Spleen (tissue), 11 donors: ENCODE results near the gene SLC38A5. TPM values are rescaled to one million over a fixed set of nuclear protein-coding genes. Genes with fewer than 3 reads are reported as not detected.

Source experiments
- DNase-seq: peaks from one replicate; pipeline ENCODE4 v3.0.0-alpha.2; 2020
- H3K27ac ChIP-seq, 8 donors: fragments of 200-600 bp; sonication (generic) in 7 of 8; 1 replicate in 4 of 8; 2 replicates in 4 of 8; pipeline versions ENCODE4 v1.5.0 to v1.8.0; 2016 to 2021; ENCODE audit warnings: inconsistent platforms in 4 of 8, mild to moderate bottlenecking in 4 of 8, moderate library complexity in 1 of 8
- H3K27me3 ChIP-seq, 7 donors: fragments of 200-600 bp; sonication (generic) in 6 of 7; replicated peaks in 1 of 7; 1 replicate in 4 of 7; 2 replicates in 3 of 7; pipeline versions ENCODE4 v1.5.0 to v1.8.0; 2016 to 2021; ENCODE audit warnings: inconsistent platforms in 3 of 7, mild to moderate bottlenecking in 1 of 7
- H3K36me3 ChIP-seq, 6 donors: fragments of 200-600 bp; sonication (generic) in 5 of 6; 1 replicate in 4 of 6; 2 replicates in 2 of 6; pipeline versions ENCODE4 v1.5.0 to v1.8.0; 2016 to 2021; ENCODE audit warnings: inconsistent platforms in 2 of 6
- H3K4me1 ChIP-seq, 6 donors: fragments of 200-600 bp; sonication (generic) in 5 of 6; 1 replicate in 3 of 6; 2 replicates in 3 of 6; pipeline versions ENCODE4 v1.5.0 to v1.8.0; 2016 to 2021; ENCODE audit warnings: inconsistent platforms in 3 of 6
- H3K4me3 ChIP-seq, 8 donors: fragments of 200-600 bp; sonication (generic) in 7 of 8; 1 replicate in 4 of 8; 2 replicates in 4 of 8; pipeline versions ENCODE4 v1.5.0 to v1.8.0; 2016 to 2021; ENCODE audit warnings: inconsistent platforms in 4 of 8, mild to moderate bottlenecking in 4 of 8, moderate library complexity in 2 of 8
- H3K9me3 ChIP-seq, 8 donors: fragments of 200-600 bp; sonication (generic) in 7 of 8; 1 replicate in 4 of 8; 2 replicates in 4 of 8; pipeline versions ENCODE4 v1.5.0 to v1.8.0; 2016 to 2021; ENCODE audit warnings: inconsistent platforms in 4 of 8
- CTCF ChIP-seq, 11 experiments: fragments of 200-600 bp in 7 of 11; fragments of 450-650 bp in 4 of 11; sonication (generic) in 4 of 11; IDR thresholded peaks in 8 of 11; conservative IDR thresholded peaks in 3 of 11; 1 replicate in 7 of 11; 2 replicates in 4 of 11; pipeline versions ENCODE4 v1.4.0 to v1.8.0; 2016 to 2021; ENCODE audit warnings: antibody characterized with exemption in 11 of 11, inconsistent platforms in 4 of 11, mild to moderate bottlenecking in 1 of 11
- POLR2A ChIP-seq, 3 donors: fragments of 450-650 bp; IDR thresholded peaks; one replicate each; pipeline ENCODE4 v1.5.1; 2017; ENCODE audit warnings: antibody characterized with exemption in 3 of 3, mild to moderate bottlenecking in 1 of 3
- POLR2AphosphoS5 ChIP-seq, 3 donors: sonication (generic); formaldehyde crosslinking; IDR thresholded peaks; one replicate each; pipeline ENCODE4 v1.5.1; 2017; ENCODE audit warnings: antibody characterized with exemption in 3 of 3
- WGBS, 5 donors: extraction: QIAGEN DNeasy Blood & Tissue Kit in 3 of 5; methylation state at CpG; one replicate each; pipeline versions ENCODE4 v1.1.5 to v1.1.7; 2013 to 2018; 5-methylcytosine and 5-hydroxymethylcytosine counted together
- intact Hi-C: fragments of 100-400 bp; cut with DNase I; formaldehyde crosslinking; loops from one replicate; pipeline ENCODE4 v1.15.0; 2023; ENCODE audit warnings: low total_unique reads
- polyA plus RNA-seq, 3 donors: library from polyadenylated mRNA; stranded (reverse); fragments of 200-250 nt; gene quantifications; one replicate each; pipeline ENCODE4 v1.2.1, GENCODE V29; 2013
- total RNA-seq, 7 donors: library from RNA; depleted of rRNA in 3 of 7; stranded (reverse); fragments of >200 nt in 3 of 7; fragmentation: NEBNext Ultra II Directional in 4 of 7; extraction: Animal tissue kit (Norgen Biotek cat#: 25700) in 4 of 7; gene quantifications; one replicate each; pipeline versions ENCODE4 v1.1.0 to v1.2.1, GENCODE V29; 2016 to 2021
- donor health status: healthy with polysubstance abuse.
- donor health status: DM: no; HTN: no; CAD: no; lungs with moderate emphysema.
- donor health status: DM: no; HTN: no; CAD: no.
- donor health status: Bipolar disorder and iron deficiency.
- donor health status: healthy.
- donor health status: DM: no; HTN: no; CAD: no.
- donor health status: DM: yes; HTN: yes; CAD: no.

The SLC38A5 gene
- total and polyA plus RNA-seq, 10 donors = 11.3 to 57.4 (median 22.3) TPM

GRCh38 chrX:48492293-48492910 is 22.3 kb upstream of the SLC38A5 start:
- H3K4me1 ChIP-seq = no peaks in the 10 kb centered on the region
- peak; percentile 47 for DNase-seq
- no peak overlapping the region for H3K4me3 ChIP-seq
- no peak overlapping the region for H3K27ac ChIP-seq
- TF ChIP-seq POLR2A (IDR thresholded peaks at IDR 0.05) = no peak
- TF ChIP-seq CTCF (IDR thresholded peaks at IDR 0.05 in 8 of 11, conservative IDR thresholded peaks at IDR 0.05 in 3 of 11) = no peak
- TF ChIP-seq POLR2AphosphoS5 (IDR thresholded peaks at IDR 0.05) = no peak
- peaks cover 0 to under 1% (median 0%) of the 10 kb centered on the region in 6 donors for H3K36me3 ChIP-seq
- WGBS, 5 donors = 59 to 76% (median 72%) methylated on average over 6 to 7 of the region's 7 CpGs
- intact Hi-C loops = no loop called here
- H3K27me3 ChIP-seq = no peaks in the 10 kb centered on the region
- H3K9me3 ChIP-seq = no peaks in the 10 kb centered on the region

DNA sequence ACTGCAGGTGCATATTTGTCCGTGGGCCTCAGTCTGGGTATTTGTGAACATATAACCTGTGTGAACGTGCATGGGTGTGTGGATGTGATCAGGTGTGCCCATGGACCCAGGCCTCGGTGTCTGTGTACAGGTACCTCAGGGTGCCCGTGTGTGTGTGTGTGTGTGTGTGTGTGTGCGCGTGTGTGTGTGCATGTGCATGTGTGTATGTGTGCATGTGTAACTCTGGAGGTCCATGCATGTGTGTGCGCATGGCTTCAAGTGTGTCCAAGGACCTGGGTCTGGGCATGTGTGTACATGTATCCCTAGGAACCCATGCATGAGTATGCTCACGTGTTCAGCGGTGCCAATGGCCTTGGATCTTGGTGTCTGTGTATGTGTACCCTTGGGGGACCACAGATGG is 21.7 kb upstream of the SLC38A5 start:
- H3K27ac ChIP-seq = no peak overlapping the region
- H3K4me1 ChIP-seq = no peaks in the 10 kb centered on the region
- intact Hi-C loops = no loop called here
- TF ChIP-seq POLR2AphosphoS5 (IDR thresholded peaks at IDR 0.05) (no peak), CTCF (IDR thresholded peaks at IDR 0.05 in 8 of 11, conservative IDR thresholded peaks at IDR 0.05 in 3 of 11) (no peak), POLR2A (IDR thresholded peaks at IDR 0.05) (no peak)
- H3K4me3 ChIP-seq = no peak overlapping the region
- WGBS, 5 donors = 68 to 94% (median 88%) methylated on average over 3 to 9 of the region's 9 CpGs
- peaks cover 0 to 5% (median 0%) of the 10 kb centered on the region in 6 donors for H3K36me3 ChIP-seq
- DNase-seq = peak; percentile 35
- no peaks in the 10 kb centered on the region for H3K9me3 ChIP-seq
- no peaks in the 10 kb centered on the region for H3K27me3 ChIP-seq

DNA sequence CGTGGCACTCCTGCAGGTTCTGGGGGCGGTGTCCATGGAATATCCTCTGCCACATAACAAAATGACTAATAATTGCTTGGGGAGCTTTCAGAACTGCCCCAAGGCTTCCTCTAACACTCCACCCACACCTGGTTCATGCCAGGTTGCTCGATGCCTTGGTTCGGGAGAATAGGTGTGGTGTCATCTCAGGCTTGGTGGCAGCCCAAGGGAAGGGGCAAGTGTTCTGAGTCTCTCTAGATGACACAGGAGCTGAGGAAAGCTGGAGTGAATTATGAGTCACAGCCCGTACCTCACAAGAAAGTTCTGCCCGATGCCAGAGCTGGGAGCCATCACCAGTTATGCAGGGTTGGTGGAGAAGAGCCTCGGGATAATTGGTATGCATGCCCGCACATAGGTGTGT is 20.6 kb upstream of the SLC38A5 start:
- Histone ChIP-seq H3K4me1 (no peaks in the 10 kb centered on the region), H3K9me3 (no peaks in the 10 kb centered on the region), H3K36me3 (peaks cover 0 to 11% (median 0%) of the 10 kb centered on the region in 6 donors), H3K27me3 (no peaks in the 10 kb centered on the region), H3K27ac (no peak overlapping the region), H3K4me3 (no peak overlapping the region)
- WGBS, 5 donors = 72 to 90% (median 85%) methylated on average over 7 to 8 of the region's 8 CpGs
- no peak for TF ChIP-seq POLR2A (IDR thresholded peaks at IDR 0.05)
- TF ChIP-seq CTCF (IDR thresholded peaks at IDR 0.05 in 8 of 11, conservative IDR thresholded peaks at IDR 0.05 in 3 of 11) = no peak
- no peak for TF ChIP-seq POLR2AphosphoS5 (IDR thresholded peaks at IDR 0.05)
- intact Hi-C loops = no loop called here
- no peak for DNase-seq

GRCh38 chrX:48489892-48490291 is 19.8 kb upstream of the SLC38A5 start:
- Histone ChIP-seq H3K9me3 (no peaks in the 10 kb centered on the region), H3K4me1 (no peaks in the 10 kb centered on the region), H3K27ac (no peak overlapping the region), H3K36me3 (peaks cover 0 to 19% (median 2%) of the 10 kb centered on the region in 6 donors), H3K27me3 (no peaks in the 10 kb centered on the region), H3K4me3 (no peak overlapping the region)
- no peak for TF ChIP-seq POLR2A (IDR thresholded peaks at IDR 0.05)
- TF ChIP-seq CTCF (IDR thresholded peaks at IDR 0.05 in 8 of 11, conservative IDR thresholded peaks at IDR 0.05 in 3 of 11) = no peak
- TF ChIP-seq POLR2AphosphoS5 (IDR thresholded peaks at IDR 0.05) = no peak
- no peak for DNase-seq
- intact Hi-C loops = no loop called here
- 76 to 100% (median 82%) methylated on average over 2 of the region's 2 CpGs for WGBS, 5 donors
